Fibroblast of skin of left quadriceps (primary cell): ENCODE data around the gene KDM1A.
A peak's percentile ranks its signal among the peaks of the same experiment; 100 is the strongest.

Experiments used
- DNase-seq, 2 experiments: peaks; one replicate each; pipeline ENCODE4 v3.0.0-alpha.2; 2013; ENCODE audit warnings: low read depth in 2 of 2

Gene KDM1A

DNA sequence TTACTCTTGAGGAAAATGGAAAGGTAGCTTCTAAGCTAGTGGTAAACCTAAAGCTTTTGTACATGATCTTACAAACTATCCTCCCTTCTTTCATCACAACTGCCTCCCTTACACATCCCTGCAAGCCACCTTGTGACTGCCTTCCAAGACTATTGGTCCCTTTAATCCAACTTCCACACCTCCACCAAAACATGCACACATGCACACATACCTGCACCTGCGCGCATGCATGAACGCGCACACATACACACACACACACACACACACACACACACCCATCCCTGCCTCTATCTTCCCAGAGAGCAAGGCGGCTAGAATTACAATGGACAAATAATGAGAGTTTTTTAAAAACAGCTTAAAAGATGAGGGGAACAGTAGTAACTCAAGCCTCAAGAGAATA lies 91.1 kb downstream of the KDM1A start:
- DNase-seq: no peak

DNA sequence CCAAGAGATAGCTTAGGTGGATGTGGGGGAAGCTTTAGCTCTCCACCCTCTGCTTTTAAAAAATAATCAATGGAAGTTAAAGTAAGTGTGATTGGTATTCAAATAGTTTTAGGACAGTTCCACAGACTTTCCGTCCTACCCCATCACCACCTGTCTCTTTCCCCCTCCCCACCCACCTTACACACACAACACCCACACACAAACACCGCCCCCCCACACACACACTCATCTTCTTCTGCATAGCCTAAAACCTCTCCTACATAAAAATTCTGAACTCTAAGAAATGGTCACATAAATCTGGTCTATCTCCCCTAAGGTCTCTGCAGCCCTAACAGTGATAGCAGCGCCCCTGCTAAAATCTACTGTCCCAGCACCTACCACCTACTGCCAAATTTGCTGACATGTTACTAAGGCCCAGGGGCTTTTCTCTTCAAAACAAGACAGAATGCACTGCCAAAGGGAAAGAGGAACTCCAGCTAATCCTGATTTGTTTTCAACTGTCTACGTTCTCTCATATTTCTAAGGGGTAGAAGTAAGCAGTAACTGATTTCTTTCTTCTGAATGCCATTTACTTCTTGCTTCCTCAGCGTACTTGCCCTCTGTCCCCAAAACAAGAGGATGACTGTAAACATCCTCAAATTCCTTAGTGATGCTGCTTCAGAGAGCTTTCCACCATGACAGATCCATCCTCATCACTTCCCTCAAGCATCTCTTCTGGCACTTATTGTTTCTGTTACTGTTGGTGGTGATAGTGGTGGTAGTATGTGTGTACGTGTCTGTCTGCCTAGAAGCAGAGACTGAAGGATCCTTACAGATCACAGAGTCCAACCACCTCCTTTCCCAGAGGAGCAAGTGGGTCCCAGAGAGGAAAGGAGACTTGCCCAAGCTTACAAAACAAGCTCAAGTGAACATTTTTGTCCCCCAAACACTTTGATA lies 92.6 kb downstream of the KDM1A start:
- DNase-seq: no peak

DNA sequence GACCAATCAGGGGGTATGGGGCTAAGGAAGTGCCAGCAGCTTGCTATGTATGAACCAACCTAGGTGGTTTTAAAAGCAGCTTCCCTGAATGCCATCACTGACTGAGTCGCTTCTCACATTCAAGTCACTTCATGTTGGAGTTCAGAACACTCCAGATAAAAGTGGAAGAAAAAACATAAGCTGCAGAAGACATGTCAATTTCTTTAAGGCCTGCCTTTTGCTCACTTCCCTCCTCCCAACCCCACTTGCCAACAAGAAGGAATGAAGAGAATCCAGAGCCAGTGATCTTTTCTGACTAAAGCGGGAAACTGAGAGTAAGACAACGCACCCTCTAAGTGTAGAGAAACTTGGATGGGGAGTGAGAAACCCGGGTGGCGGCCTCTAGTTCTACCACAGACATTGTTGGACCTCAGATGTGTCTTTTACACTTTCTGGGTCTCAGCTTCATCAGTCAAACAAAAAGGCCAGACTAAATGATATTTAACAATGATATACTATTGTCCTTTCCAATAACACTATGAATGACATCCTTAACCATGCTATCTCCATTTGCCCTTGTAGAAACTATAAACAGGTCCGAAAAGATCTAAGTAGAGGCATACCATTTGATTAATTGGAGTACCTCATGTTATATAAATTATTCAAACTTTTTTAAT lies 95.3 kb downstream of the KDM1A start:
- DNase-seq: no peak

DNA sequence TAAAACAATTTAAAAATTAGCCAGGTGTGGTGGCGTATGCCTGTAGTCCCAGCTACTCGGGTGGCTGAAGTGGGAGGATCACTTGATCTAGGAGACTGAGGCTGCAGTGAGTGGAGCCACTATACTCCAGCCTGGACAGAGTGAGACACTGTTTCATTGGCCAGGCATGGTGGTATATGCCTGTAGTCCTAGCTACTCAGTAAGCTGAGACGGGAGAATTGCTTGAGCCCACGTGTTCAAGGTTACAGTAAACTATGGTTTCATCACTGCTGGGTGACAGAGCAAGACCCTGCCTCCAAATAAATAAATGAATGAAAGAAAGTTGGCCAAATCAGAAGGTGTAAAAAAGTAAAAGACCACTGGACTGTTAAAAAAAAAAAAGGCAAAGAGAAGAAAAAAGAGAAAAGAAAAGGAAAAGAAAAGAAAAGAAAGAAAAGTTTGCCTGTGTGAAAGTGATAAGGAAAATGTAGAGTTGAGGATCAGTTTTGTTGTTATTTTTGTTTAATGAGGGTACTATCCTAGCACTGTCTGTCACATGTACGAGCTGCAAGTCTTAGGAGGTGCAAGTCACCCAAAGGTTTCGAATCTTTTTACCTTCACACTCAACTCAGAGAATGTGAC lies 97.1 kb downstream of the KDM1A start:
- DNase-seq: no peak

GRCh38 chr1:23116921-23117699 lies 97.8 kb downstream of the KDM1A start:
- no peak for DNase-seq

DNA sequence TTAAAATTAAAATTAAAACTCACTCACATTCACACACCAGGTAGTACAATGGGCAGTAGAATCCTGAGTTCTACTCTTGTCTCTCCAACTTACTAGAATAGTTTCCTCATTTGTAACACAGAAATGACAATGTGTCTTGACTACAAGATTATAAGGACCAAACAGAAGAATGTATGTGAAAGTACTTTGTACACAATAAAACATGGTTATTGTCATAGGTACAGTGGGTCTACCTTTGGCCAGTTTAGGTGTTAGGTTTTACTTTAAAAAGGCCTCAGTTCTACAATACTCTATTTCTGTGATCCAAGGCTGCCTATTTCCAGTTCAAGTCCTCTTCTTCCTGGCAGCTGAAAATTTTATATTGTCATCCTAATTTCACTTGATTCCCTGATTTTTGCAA lies 99.1 kb downstream of the KDM1A start:
- DNase-seq: no peak

- no peak for DNase-seq
These were observed 99.9 kb downstream of the KDM1A start for GRCh38 chr1:23118957-23119792.

- DNase-seq: no peak
These were observed 101.1 kb downstream of the KDM1A start for GRCh38 chr1:23120383-23120782.

- peak; percentile 23 to 24 for DNase-seq
These were observed 102.9 kb downstream of the KDM1A start for GRCh38 chr1:23122023-23122748.

- no peak for DNase-seq
These were observed 103.5 kb downstream of the KDM1A start for GRCh38 chr1:23122796-23123195.

GRCh38 chr1:23123528-23123927 lies 104.3 kb downstream of the KDM1A start:
- DNase-seq: no peak

DNA sequence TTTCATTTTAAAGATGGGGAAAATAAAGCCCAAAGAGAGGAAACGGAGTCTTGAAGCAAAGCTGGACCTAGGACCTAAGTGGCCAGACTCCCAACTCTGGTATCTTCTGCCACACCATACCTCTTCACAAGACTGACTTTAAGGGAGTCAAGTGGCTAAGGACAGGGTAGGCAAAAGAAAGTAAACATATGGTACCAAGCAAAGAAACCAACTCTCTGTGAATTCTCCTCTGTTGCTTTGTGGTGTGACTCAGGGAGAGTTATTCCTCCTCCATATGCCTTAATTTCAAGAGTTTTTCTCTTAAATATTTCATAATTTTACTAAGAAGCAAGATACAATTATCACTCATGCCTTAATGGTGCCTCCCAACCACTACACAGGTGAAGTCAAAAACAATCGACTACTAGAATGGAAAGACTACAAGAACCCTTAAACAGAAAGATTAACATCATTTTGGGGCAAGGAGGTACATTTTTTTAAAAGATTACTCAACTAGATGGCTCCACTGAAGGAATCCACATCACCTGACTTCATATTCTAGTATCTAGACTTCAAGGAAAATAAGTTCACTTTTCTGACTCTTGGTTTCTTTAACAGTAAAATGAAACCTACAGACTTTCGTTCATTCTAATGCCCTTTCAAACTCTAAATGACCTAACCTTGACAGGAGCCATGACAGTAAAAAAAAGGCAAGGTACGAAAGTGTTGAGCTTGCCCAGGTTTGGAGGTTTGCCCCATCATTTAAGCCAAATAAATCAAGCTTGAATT lies 105.2 kb downstream of the KDM1A start:
- no peak for DNase-seq

GRCh38 chr1:23125489-23125888 lies 106.2 kb downstream of the KDM1A start:
- no peak for DNase-seq

- no peak for DNase-seq
These were observed 106.9 kb downstream of the KDM1A start for GRCh38 chr1:23126200-23126599.

- DNase-seq: peak; percentile 28 to 31
These were observed 107.5 kb downstream of the KDM1A start for GRCh38 chr1:23126801-23127200.

DNA sequence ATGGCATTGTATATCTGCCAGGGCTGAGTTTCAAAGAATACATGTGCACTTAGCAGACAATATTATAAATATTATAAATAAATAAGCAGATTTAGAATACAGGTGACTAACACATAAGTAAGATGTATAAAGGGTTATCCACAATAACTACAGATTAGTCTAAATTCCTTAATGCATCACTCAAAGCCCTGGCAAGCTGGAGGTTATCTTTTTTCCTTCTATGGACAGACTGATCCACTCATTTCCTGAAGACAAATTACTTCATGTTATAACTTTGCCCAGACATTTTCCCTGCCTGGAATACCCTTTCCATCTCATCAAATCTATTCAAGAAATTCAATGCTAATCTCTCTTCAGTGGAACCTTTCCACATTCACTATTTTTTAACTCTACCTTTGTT lies 110.6 kb downstream of the KDM1A start:
- DNase-seq: no peak

DNA sequence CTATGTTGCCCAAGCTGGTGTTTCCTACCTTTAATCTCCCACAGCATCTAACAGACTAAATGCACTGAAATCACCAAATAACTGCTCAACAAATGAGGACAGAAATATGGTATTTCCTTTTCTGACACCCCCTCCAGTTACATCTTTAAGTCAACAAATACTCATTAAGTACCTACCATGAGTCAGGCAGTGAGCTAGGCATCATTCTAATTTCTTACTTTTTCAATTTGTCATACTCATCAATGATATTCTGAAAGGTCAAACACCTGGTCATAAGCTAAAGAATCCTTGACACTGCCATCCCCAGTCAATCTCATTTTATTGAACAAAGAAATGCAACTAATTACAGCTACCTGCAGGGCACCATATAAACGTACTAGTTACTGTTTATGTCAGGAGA lies 112.8 kb downstream of the KDM1A start:
- no peak for DNase-seq
